COLO668 (cell line): ENCODE measurements around the gene CHRM5.
"Not testable (repeated sequence)": the region's sequence is repeated elsewhere in the genome, so short reads cannot be mapped to it uniquely, and the experiment has no call there.

Experiments used
- DNase-seq: peaks from one replicate; lab custom pipeline; 2025; ENCODE audit not compliant: unreplicated experiment; lab: John Stamatoyannopoulos, UW

The CHRM5 gene

DNA sequence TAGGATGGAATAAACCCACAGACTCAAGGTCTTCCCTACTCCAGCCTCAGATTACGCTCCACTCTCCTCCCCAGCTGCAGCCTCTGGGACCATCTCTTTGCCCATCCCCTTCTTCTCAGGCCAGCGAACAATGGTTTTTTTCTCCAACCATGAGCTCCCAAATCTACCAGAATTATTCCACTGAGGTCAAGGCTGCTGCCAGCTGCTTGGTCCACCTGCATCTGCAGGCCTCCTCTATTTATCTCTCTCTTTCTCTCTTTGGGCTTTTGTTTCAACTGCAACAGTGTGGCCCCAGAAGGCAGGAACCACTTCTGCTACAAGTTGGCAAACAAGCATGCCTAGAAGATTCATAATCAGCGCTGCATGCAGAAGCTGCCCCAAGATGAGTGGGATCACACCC lies 19.1 kb downstream of the CHRM5 start:
- no peak for DNase-seq

- no peak for DNase-seq
Measured at GRCh38 chr15:33988384-33988783, 20.1 kb downstream of the CHRM5 start.

DNA sequence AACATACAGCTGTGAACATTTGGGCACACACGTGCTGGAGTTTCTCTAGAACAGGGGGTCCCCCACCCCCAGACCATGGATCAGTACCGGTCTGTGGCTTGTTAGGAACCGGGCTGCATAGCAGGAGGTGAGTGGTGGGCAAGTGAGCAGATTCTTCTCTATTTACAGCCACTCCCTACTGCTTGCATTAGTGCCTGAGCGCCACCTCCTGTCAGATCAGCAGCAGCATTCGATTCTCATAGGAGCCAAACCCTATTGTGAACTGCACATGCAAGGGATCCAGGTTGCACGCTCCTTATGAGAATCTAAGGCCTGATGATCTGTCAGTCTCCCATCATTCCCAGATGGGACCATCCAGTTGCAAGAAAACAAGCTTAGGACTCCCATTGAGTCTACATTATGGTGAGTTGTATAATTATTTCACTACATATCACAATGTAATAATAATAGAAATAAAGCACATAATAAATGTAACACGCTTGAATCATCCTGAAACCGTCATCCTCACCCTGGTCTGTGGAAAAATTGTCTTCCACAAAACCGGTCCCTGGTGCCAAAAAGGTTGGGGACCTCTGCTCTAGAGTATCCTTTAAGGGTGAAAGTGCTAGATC lies 25.8 kb downstream of the CHRM5 start:
- DNase-seq: peak; percentile 42

DNA sequence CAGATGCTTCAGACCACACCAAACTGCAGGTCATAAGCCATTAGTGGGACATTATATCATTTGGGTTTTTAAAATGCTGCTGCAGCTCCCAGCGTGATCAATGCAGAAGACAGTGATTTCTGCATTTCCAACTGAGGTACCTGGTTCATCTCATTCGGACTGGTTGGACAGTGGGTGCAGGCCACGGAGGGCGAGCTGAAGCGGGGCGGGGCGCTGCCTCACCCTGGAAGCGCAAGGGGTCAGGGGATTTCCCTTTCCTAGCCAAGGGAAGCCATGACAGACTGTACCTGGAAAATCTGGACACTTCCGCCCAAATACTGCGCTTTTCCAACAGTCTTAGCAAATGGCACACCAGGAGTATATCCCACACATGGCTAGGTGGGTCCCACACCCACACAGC lies 27.4 kb downstream of the CHRM5 start:
- not testable (repeated sequence) for DNase-seq

DNA sequence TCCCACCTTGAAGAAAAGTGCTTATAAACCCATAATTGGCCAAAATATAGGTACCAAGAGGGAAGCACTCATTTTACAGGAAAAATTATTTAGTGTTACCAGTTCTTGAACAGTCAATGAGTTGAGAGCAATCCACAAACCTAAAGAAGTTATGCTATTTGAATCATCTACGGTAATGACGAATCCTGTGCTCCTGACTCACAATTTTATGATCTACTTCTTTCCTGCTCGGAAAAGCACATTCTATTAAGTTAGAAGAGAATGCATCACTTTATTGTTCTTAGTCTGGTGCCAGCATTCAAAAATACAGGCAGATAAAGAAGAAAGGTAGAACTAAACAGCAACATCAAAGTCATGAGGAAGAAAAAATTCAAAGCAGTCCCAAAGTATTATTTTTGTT lies 33.2 kb downstream of the CHRM5 start:
- DNase-seq: no peak

GRCh38 chr15:34006381-34006780 lies 38.1 kb downstream of the CHRM5 start:
- DNase-seq: no peak

- DNase-seq: no peak
Measured at GRCh38 chr15:34009656-34010055, 41.4 kb downstream of the CHRM5 start.

DNA sequence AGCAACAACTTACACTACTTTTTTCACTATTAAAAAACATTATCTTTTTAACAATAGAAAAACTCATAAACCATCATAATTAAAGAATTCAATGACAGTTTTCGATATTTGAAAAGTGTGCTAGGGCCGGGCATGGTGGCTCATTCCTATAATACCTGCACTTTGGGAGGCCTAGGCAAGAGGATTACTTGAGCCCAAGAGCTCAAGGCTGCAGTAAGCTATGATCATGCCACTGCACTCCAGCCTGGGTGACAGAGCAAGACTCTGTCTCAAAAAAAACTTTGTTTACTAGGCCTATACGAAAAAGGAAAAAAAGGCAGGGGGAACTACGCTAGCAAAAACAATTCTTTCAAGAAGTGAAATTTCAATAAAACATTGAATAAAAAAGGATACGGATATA lies 42.6 kb downstream of the CHRM5 start:
- DNase-seq: no peak

DNA sequence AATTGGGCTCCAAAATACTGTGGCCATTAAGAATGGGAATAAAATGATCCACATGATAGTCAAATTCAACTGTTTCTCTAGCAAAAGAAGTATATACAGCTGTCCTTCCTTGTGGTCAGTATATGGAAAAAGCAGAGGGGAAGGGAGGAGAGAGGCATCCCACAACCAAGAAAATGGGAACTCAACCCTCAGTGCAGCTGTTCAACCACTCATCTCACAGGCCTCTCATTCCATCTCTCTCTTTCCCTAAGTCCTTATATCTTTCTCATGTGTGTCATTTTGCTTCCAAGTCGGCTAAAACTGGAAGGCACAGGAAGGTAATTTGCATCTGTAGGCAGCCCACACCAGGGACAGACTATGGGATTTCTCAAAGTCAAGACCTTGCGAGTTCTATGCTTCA lies 43.2 kb downstream of the CHRM5 start:
- DNase-seq: no peak

DNA sequence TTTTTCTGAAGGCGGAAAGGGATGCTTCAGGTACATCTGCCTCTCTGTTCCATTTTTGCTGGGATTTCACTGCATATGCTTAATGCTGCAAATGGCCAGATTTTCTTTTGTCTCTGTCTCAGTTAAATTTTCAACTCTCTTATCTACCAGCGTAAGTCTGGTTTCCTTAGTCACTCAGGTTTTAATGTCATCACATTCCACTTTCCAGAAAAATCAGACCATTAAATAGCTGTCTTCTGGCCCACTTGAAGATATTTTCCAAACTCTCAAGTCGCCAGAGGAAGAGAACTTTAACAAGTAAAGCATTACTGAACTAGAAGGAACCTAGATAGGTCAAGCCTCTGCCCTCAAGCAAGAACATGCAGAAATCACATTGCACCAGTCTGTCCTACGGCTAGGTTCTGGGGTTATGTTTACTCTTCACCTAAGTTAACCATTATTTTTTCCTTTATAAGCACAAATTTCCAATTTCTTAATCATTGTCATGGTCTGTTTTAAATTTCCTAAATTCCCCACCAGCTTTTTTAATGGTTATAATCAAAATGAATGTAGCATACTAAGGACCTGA lies 44.2 kb downstream of the CHRM5 start:
- no peak for DNase-seq

DNA sequence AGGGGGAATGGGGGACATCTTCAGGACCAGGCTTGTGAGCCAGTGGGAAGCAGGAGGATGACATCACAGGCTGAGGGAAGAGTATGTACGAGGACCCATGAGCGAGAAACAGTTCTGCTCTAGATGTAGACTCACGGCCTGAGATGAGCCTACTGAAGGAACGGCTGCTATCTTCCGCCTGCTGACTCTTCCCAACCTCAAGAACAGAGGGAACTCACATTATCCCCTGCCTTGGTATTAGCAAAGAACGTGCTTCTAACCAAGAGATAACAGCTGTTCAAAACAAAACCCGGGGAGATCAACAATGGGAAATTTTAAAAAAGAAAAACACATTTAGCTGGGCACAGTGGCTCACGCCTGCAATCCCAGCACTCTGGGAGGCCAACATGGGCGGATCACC lies 45.4 kb downstream of the CHRM5 start:
- no peak for DNase-seq

- no peak for DNase-seq
Measured at GRCh38 chr15:34014556-34014955, 46.3 kb downstream of the CHRM5 start.

DNA sequence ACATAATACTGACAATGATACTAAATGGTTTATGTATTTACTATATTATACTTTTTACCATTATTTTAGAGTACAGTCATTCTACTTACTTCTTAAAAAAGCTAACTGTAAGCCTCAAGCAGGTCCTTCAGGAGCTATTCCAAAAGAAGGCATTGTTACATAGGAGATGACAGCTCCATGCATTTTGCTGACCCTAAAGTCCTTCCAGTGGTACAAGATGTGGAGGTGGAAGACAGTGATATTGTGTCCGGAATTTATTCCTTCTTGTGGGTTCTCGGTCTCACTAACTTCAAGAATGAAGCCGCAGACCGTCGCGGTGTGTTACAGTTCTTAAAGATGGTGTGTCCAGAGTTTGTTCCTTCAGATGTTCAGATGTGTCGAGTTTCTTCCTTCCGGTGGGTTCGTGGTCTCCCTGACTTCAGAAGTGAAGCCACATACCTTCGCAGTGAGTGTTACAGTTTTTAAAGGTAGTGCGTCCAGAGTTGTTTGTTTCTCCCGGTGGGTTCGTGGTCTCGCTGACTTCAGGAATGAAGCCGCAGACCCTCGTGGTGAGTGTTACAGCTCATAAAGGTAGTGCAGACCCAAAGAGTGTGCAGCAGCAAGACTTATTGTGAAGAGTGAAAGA lies 49.8 kb downstream of the CHRM5 start:
- DNase-seq: no peak

DNA sequence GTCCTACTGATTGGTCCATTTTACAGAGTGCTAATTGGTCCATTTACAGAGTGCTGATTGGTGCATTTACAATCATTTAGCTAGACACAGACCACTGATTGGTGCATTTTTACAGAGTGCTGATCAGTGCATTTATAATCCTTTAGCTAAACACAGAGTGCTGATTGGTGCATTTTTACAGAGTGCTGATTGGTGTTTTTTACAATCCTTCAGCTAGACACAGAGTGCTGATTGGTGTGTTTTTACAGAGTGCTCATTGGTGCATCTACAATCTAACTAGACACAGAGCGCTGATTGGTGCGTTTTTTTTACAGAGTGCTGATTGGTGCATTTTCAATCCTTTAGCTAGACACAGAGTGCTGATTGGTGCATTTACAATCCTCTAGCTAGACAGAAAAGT lies 50.4 kb downstream of the CHRM5 start:
- DNase-seq: not testable (repeated sequence)

DNA sequence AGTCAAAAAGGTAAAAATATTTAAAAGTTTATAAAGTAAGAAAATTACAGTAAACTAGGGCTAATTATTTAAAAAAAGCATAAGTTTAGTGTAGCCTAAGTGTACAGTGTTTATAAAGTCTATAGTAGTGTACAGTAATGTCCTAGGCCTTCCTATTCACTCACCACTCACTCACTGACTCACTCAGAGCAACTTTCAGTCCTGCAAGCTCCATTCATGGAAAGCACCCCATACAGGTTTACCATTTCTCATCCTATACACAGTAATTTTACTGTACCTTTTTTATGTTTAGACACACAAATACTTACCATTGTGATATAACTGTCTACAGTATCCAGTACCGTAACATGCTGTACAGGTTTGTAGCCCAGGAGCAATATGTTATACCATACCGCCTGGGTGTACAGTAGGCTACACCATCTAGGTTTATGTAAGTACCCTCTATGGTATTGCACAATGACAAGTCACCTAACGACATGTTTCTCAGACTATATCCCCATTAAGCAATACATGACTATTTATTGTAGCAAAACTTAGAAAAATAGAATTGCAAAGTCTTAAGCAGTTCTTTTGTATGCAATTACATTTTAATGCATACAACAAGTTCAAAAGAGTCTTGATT lies 51.2 kb downstream of the CHRM5 start:
- DNase-seq: no peak

GRCh38 chr15:34023907-34024306 lies 55.6 kb downstream of the CHRM5 start:
- no peak for DNase-seq

- no peak for DNase-seq
Measured at GRCh38 chr15:34025252-34025651, 57.0 kb downstream of the CHRM5 start.

- no peak for DNase-seq
Measured at GRCh38 chr15:34027606-34028005, 59.3 kb downstream of the CHRM5 start.

DNA sequence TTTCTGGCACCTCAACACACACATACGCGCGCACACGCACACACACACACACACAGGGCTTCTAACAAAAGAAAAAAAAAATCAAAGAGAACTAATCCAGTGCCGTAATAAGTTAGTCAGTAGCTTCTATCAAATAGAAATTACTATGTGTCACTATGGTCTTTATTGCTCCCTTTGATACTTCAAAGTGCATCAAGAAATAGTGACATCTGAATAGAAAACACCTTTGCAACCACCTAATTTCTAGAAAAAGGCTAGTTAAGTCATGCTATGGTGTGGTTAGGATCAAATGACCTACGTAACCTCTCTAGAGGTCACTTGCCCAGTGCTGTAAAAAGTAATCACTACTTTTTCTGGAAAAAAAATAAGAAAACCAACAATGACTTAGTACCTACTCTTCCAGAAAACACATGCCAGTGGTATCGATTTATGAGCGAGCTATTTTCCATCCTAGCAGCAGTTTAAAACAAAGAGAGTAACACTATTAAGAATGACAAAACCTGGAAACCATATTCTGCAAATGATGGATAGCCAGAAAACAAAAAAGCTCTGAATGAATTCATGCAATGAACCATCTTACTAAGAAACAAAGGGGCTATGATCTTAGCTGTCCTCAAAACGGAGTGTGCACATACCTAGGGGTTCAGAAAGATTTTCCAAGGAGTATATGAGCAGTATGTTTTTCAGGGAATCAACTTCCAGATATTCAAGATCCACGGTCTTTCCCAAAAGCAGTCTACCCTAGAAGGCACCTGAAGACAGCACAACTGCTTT lies 63.9 kb downstream of the CHRM5 start:
- DNase-seq: no peak

DNA sequence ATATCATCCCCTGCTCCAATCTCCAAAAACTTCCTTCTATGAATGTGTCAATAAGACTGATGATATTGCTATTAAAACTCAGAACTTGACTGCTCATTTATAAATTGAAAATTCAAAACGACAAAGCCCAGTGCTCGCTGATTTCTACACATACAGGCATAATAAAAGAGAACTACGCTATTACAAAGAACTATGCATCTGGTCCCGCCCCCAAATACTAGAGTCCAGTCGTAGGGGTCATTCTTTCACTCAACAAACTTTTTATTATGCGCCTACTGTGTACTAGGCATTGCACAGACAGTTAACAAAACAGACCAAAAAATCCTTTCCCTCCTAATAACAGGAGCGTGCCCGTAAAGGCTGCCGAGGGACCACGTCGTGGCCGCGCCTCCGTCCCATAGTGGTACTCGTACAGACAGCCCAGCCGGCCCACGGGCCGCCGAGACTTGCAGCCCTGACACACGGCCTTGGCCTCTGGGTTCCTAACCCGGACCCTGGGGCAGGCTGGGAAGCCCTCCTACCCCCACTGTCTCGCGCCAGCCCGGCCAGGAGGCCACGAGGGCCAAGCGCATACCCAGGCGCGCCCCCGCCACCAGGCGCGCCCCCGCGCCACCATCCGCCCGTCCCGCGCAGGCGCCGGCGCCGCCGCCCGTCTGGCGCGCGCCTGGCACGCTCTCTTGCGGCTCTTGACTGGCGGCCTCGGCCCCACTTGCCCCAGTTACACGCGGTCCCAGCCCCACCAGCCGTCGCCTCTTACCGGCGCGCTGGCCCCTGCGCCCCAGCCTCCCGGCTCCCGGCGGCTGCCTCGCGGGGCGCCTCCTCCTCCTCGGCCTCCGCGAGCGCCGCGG lies 70.0 kb downstream of the CHRM5 start:
- DNase-seq: peak; percentile 87
